Inflammatory macrophage treated with lipopolysaccharide for 1 hour (primary cell): Measurements from ENCODE around the gene PUM1.
A peak's percentile ranks its signal among the peaks of the same experiment; 100 is the strongest.
"Not testable (repeated sequence)": the region's sequence is repeated elsewhere in the genome, so short reads cannot be mapped to it uniquely, and the experiment has no call there.

Experiments used
- DNase-seq, 2 donors: peaks; one replicate each; pipeline ENCODE4 v3.0.0-alpha.2; 2020 to 2022

Gene PUM1, protein sequence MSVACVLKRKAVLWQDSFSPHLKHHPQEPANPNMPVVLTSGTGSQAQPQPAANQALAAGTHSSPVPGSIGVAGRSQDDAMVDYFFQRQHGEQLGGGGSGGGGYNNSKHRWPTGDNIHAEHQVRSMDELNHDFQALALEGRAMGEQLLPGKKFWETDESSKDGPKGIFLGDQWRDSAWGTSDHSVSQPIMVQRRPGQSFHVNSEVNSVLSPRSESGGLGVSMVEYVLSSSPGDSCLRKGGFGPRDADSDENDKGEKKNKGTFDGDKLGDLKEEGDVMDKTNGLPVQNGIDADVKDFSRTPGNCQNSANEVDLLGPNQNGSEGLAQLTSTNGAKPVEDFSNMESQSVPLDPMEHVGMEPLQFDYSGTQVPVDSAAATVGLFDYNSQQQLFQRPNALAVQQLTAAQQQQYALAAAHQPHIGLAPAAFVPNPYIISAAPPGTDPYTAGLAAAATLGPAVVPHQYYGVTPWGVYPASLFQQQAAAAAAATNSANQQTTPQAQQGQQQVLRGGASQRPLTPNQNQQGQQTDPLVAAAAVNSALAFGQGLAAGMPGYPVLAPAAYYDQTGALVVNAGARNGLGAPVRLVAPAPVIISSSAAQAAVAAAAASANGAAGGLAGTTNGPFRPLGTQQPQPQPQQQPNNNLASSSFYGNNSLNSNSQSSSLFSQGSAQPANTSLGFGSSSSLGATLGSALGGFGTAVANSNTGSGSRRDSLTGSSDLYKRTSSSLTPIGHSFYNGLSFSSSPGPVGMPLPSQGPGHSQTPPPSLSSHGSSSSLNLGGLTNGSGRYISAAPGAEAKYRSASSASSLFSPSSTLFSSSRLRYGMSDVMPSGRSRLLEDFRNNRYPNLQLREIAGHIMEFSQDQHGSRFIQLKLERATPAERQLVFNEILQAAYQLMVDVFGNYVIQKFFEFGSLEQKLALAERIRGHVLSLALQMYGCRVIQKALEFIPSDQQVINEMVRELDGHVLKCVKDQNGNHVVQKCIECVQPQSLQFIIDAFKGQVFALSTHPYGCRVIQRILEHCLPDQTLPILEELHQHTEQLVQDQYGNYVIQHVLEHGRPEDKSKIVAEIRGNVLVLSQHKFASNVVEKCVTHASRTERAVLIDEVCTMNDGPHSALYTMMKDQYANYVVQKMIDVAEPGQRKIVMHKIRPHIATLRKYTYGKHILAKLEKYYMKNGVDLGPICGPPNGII

DNA sequence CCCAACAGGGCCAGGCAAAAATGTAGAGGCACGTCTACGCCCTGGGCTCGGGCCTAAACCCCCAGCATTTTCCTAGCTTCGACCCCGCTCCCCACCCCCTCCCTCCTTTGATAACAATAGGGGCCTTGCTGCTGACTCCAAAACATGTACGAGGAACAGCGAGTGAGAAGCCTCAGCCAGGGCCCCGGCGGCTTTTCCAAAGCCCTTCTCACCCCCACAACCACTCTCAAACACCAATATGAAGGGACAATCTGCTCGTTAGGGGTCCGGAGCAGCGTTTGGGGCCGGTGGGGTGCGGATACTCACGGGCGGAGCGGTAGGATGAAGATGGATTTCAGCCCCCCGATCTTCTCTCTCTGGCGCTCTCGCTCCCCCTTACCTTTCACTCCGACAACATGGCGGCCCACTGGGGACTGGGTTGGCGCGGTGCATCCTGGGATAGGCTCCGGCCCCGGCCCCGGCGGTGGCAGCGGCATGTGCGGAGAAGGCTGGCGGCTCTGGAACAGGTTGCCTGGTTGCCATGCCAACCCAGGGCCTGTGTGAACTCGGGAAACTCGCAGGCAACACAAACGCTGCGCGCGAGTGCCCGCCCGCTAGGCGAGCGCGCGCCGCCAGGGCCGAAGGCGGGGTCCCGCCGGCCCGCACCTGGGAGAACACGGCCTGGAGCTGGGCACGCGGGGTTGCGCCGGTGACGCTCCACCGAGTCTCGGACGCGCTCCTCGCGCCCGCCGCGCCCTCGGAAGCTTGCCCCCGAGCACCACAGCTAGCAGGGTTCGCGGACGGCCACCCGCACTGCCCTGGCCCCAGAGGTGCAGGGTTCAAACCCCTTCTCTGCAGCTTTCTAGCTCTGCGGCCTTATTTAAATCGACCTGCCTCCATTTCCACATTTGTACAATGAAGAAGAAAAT is at the start of gene PUM1:
PUM1 (minus strand) TSS at position 408 of the 908 bp plus-strand sequence. CDS start 6,151 bp downstream, outside the sequence.
- DNase-seq = peak; percentile 91 to 94

GRCh38 chr1:31112266-31112935 is 46.9 kb upstream of the PUM1 start:
- no peak for DNase-seq

DNA sequence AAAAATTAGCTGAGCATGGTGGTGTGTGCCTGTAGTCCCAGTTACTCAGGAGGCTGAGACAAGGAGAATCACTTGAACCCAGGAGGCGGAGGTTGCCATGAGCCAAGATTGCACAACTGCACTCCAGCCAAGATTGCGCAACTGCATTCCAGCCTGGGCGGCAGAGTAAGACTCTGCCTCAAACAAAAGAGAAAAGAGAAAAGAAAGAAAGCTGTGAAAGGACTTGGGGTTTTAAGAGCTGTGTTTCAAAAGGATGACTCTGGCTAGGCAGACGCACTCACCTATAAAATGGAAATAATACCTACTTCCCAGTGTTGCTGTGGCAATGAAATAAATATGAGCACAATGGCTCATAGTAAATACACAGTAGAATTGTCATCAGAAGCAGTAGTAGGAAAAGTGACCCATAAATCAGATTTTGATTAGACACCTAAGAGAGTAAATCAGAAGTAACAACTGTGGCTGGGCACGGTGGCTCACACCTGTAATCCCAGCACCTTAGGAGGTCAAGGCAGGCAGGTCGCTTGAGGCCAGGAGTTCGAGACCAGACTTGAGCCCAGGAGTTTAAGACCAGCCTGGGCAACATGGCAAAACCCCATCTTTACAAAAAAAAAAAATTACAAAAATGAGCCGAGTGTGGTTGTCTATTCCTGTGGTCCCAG is 45.9 kb upstream of the PUM1 start:
- peak; percentile 32 to 39 for DNase-seq

- DNase-seq = no peak
Measured at GRCh38 chr1:31110846-31111245, 45.3 kb upstream of the PUM1 start.

DNA sequence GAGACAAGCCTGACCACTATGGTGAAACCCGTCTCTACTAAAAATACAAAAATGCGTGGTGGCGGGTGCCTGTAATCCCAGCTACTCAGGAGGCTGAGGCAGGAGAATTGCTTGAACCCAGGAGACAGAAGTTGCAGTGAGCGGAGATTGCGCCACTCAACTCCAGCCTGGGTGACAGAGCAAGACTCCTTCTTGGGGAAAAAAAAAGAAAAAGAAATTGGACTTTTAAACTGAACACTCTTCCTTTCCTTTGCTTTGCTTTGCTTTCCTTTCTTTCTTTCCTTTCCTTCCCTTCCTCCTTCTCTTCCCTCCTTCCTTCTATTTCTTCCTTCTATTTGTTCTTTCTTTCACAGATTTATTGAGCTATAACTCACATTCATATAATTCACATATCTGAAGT is 43.3 kb upstream of the PUM1 start:
- DNase-seq = no peak

DNA sequence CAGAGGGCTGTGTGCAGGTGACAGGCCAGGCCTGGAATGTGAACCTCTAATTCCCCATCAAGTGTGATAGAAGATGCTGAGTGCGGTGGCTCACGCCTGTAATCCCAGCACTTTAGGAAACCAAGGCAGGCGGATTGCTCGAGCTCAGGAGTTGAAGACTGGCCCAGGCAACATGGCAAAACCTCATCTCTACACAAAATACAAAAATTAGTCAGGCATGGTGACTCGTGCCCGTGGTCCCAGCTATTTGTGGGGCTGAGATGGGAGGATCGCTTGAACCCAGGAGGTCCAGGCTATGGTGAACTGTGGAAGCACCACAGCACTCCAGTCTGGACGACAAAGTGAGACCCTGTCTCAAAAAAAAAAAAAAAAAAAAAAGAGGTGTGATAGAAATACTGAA is 40.1 kb upstream of the PUM1 start:
- no peak for DNase-seq

DNA sequence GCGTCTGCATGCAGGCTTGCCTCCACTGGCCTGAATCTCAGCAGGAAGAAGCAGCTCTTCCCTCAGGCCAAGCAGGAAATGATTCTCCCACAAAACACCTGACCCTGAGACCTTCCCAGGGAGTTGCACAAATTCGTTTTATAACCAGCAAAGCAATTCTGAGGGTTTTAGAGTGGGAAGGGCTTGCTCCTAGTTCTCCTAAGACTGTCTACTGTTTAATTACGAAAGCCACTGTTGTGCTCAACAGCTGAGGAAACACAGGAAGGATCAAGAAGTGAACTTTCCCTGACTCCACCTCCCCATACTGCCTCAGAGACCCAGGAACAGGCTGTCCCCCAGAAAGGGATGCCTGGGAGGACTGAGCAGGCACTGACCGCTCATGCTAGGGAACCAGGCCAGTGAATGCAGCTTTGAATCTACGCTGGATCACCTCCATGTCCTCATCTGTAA is 37.0 kb upstream of the PUM1 start:
- peak; percentile 85 to 86 for DNase-seq

- no peak for DNase-seq
Measured at GRCh38 chr1:31101147-31101502, 35.6 kb upstream of the PUM1 start.

- DNase-seq = no peak
Measured at GRCh38 chr1:31099293-31100032, 33.9 kb upstream of the PUM1 start.

DNA sequence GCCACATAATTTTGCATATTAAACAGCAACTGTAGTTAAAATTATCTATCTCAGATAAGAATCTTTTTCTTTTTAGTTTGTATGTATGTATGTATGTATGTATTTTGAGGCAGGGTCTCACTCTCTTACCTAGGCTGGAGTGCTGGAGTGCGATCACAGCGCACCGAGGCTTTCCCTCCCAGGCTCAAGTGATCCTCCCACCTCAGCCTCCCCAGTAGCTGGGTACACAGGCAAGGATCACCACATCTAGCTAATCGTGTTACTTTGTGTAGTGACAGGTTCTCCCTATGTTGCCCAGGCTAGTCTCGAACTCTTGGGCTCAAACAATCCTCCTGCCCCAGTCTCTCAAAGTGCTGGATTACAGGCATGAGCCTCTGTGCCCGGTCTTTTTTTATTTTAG is 30.5 kb upstream of the PUM1 start:
- DNase-seq = no peak

DNA sequence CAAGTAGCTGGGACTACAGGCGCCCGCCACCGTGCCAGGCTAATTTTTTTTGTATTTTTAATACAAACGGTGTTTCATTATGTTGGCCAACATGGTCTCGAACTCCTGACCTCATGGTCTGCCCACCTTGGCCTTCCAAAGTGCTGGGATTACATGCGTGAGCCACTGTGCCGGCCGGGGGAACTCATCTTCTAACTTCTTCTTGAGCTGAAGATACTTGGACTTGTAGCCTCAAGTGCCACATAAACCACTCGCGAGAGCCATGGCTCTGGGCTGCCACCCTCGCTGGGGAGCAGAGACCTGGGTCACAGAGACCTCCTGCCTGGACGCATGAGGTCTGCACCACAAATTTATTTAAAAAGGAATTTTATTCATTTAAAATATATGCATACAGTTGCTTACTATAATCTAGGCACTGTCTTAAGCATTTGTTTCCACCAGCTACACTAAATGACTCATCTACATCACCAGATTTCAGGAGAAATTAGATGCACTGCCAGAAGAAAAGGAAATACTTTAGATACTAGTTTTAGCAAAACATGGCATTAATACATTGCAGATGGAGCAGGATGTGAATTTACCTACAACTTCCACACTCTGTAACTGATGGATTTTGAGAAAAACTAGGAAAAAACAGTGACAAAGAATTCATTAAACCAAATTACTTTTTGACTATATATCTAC is 29.9 kb upstream of the PUM1 start:
- no peak for DNase-seq

GRCh38 chr1:31088081-31088480 is 22.6 kb upstream of the PUM1 start:
- not testable (repeated sequence) for DNase-seq

DNA sequence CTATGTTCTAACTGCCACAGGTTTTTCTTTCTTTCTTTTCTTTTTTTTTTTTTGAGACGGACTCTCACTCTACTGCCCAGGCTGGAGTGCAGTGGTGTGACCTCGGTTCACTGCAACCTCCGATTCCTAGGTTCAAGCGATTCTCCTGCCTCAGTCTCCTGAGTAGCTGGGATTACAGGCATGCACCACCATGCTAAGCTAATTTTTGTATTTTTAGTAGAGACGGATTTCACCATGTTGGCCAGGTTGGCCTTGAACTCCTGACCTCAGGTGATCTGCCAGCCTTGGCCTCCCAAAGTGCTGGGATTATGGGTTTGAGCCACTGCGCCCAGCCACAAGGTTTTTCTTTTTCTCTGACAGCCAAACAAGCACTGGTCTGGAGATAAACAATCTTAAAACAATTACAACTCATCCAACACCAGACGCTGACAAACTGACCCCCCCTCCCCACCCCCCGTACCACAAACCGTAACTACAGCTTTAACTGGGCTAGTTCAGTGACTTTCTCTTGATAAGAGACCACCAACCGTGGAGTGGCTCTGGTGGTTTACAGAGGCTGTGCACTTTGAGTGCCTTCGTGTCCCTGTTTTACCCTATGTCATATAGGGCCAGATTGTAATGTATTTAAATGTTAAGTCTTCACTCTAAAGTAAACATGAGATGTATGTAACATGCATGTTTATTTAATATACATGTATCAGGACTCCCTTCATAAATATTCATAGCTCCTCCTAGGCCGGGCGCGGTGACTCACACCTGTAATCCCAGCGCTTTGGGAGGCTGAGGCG is 19.5 kb upstream of the PUM1 start:
- no peak for DNase-seq

DNA sequence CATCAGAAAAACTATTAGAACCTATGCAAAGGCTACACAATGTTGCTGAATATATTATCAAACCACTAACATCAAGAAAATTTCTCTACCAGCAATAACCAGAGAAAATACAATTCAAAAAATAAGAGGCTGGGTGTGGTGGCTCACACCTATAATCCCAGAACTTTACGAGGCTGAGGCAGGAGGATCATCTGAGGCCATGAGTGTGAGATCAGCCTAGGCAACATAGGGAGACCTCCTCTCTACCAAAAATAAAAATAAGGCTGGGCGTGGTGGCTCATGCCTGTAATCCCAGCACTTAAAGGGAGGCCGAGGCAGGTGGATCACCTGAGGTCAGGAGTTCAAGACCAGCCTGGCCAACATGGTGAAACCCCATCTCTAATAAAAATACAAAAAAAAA is 16.9 kb upstream of the PUM1 start:
- DNase-seq = no peak

GRCh38 chr1:31073044-31073443 is 7.5 kb upstream of the PUM1 start:
- no peak for DNase-seq

DNA sequence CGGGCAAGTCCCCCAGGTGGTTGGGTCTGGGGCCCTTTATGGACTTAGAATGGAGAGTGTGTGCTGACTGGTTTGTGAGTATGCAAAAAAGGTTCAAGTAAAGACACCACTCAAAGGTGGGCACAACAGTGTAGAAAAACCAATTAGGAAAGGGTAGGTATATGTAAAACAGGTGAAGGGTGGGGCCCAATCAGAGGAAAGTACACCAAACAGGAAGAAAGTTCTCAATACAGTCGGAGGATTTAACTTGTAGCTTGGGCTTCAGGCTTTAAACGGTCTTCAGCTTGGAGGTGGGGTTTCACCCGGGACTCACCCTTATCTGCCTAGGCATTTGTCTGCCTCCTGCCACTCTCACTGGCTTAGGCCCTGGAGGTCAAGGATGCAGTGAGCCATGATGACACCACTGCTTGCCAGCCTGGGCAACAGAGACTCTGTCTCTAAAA is 6.8 kb upstream of the PUM1 start:
- no peak for DNase-seq

- no peak for DNase-seq
Measured at GRCh38 chr1:31069392-31069791, 3.9 kb upstream of the PUM1 start.

DNA sequence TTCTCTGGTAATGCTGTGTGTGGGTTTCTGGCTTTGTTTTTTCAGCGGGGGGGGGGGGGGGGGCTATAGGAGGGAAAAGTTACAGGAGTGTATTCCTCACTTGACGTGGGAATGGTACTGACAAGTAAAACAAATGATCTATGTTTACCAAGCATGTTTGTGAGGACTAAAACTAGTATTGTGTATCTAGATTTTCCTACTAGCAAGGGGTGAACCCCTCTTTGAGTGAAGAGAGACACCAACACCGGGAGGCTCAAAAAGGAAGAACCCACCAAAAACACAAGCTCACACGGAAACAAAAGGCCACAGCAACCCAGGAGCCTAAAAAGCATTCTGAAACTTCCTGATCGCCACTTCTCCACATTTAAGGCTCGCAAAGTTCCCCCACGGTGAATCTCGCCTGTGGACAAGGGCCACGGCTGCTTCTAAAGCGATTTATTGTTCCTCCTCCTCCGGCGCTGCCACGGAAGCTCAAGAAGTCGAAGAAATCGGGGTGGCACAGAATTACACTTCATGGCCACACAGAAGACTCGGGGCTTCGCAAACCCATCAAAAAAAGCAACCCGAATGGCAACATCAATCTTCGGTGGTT is 703 bp downstream of the PUM1 start:
- peak; percentile 28 to 40 for DNase-seq
